MCF 10A (cell line): ENCODE data around the gene GOLGA6L2. TPM values are rescaled to one million over a fixed set of nuclear protein-coding genes. Genes with fewer than 3 reads are reported as not detected.
"Not testable (repeated sequence)": the region's sequence is repeated elsewhere in the genome, so short reads cannot be mapped to it uniquely, and the experiment has no call there.

Source experiments
- BruUV-seq: library from RNA; stranded (reverse); fragments of 400-500 nt; replicated peaks from 2 replicates; lab custom pipeline; 2021; lab: Mats Ljungman, UMichigan
- CTCF ChIA-PET: fragments of 300-600 bp; sonication (Branson Sonifier 250); formaldehyde crosslinking; extraction: SDS; loops from one replicate; lab custom pipeline; 2021; ENCODE audit warnings: antibody characterized with exemption, inconsistent platforms; lab: Yijun Ruan, JAX
- POLR2A ChIA-PET: fragments of 300-600, 350-650 bp; sonication (Branson Sonifier 250); formaldehyde crosslinking; extraction: SDS; loops from one replicate; lab custom pipeline; 2020; ENCODE audit warnings: antibody characterized with exemption, inconsistent platforms; lab: Yijun Ruan, JAX
- DNase-seq: peaks from one replicate; pipeline ENCODE4 v3.0.0-alpha.2; 2018; ENCODE audit not compliant: unreplicated experiment
- H3K27ac Mint-ChIP-seq: one replicate; pipeline ENCODE4 v1.8.0; 2022; ENCODE audit warnings: mild to moderate bottlenecking, low read depth, mixed read lengths; ENCODE audit not compliant: unreplicated experiment
- H3K27me3 Mint-ChIP-seq: one replicate; pipeline ENCODE4 v1.8.0; 2022; ENCODE audit warnings: mixed read lengths; ENCODE audit not compliant: insufficient read depth, unreplicated experiment
- H3K36me3 Mint-ChIP-seq: one replicate; pipeline ENCODE4 v1.8.0; 2022; ENCODE audit warnings: mild to moderate bottlenecking, moderate library complexity, mixed read lengths; ENCODE audit not compliant: insufficient read depth, unreplicated experiment
- H3K4me1 Mint-ChIP-seq: one replicate; pipeline ENCODE4 v1.8.0; 2022; ENCODE audit warnings: mixed read lengths; ENCODE audit not compliant: insufficient read depth, unreplicated experiment
- H3K4me3 Mint-ChIP-seq: one replicate; pipeline ENCODE4 v1.8.0; 2022; ENCODE audit warnings: mild to moderate bottlenecking, moderate library complexity, mixed read lengths; ENCODE audit not compliant: unreplicated experiment
- H3K9me3 Mint-ChIP-seq: one replicate; pipeline ENCODE4 v1.8.0; 2022; ENCODE audit warnings: mixed read lengths; ENCODE audit not compliant: unreplicated experiment
- intact Hi-C: fragments of 100-400 bp; cut with micrococcal nuclease; formaldehyde crosslinking; loops from 2 replicates; pipeline ENCODE4 v1.14.1; 2022
- total RNA-seq: library from RNA; stranded (reverse); gene quantifications from 2 replicates; pipeline ENCODE4 v1.2.3, GENCODE V29; 2022
- TF ChIP-seq, protein P1 (sequence below): fragments of 200-600 bp; IDR thresholded peaks from one replicate; pipeline ENCODE4 v1.8.0; 2022; ENCODE audit warnings: antibody characterized with exemption, mild to moderate bottlenecking; ENCODE audit not compliant: unreplicated experiment

Gene GOLGA6L2
- total RNA-seq, 1 experiment from 2014 or later = not detected

DNA sequence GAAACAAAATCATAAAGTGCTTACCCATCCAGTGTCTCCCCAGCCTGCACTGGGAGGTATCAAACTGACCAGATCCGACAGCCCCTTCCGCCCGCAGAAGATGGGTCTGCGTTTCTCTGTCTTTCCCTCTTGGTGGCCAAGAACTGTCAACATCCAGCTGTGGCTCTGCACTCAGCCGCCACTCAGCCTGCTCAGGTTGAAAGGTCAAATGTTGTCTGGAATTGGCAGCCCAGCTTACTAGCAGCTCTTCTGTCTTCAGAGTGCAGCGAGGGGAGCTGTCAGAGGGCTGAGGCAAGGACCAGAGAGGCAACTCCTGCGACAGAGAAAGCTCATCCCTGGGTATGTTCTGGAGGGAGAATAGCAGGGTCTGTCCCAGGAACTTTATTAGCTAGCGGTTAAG lies 45.4 kb downstream of the GOLGA6L2 start:
- H3K4me1 Mint-ChIP-seq = no peaks in the 10 kb centered on the region
- H3K4me3 Mint-ChIP-seq = no peak overlapping the region
- CTCF ChIA-PET = interaction anchor here (0.6 kb wide), 1 partner anchor 689 kb away, joined by 3 read pairs; no protein-coding TSS in a partner anchor
- no peaks in the 10 kb centered on the region for H3K36me3 Mint-ChIP-seq
- H3K27me3 Mint-ChIP-seq = peaks cover 43% of the 10 kb centered on the region
- no TSS peak for BruUV-seq
- TF ChIP-seq, protein P1, sequence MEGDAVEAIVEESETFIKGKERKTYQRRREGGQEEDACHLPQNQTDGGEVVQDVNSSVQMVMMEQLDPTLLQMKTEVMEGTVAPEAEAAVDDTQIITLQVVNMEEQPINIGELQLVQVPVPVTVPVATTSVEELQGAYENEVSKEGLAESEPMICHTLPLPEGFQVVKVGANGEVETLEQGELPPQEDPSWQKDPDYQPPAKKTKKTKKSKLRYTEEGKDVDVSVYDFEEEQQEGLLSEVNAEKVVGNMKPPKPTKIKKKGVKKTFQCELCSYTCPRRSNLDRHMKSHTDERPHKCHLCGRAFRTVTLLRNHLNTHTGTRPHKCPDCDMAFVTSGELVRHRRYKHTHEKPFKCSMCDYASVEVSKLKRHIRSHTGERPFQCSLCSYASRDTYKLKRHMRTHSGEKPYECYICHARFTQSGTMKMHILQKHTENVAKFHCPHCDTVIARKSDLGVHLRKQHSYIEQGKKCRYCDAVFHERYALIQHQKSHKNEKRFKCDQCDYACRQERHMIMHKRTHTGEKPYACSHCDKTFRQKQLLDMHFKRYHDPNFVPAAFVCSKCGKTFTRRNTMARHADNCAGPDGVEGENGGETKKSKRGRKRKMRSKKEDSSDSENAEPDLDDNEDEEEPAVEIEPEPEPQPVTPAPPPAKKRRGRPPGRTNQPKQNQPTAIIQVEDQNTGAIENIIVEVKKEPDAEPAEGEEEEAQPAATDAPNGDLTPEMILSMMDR = no peak
- intact Hi-C loops = no loop called here
- no peaks in the 10 kb centered on the region for H3K9me3 Mint-ChIP-seq
- POLR2A ChIA-PET = no interaction called here
- DNase-seq = no peak
- no peak overlapping the region for H3K27ac Mint-ChIP-seq

DNA sequence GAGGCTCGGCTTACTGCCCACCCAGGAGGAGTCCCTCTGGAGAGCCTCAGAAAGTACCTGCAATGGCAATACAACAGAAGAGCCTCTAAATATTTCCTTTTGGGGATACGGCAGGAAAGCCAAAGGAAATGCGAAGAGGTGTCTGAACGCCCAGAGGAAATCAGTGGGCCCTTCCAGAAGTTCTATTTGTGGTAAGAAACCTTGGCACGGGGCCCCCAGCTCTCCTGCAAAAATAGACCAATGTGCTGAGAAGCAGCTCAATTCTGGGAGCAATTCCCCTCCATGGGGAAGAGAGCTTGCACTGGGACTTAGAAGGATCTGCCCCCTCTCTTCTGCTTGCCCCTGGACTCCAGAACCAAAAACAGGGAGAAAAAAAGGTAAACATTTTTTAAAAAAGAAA lies 47.8 kb downstream of the GOLGA6L2 start:
- intact Hi-C loops, H3K4me1 Mint-ChIP-seq, H3K27ac Mint-ChIP-seq: not testable (repeated sequence)

DNA sequence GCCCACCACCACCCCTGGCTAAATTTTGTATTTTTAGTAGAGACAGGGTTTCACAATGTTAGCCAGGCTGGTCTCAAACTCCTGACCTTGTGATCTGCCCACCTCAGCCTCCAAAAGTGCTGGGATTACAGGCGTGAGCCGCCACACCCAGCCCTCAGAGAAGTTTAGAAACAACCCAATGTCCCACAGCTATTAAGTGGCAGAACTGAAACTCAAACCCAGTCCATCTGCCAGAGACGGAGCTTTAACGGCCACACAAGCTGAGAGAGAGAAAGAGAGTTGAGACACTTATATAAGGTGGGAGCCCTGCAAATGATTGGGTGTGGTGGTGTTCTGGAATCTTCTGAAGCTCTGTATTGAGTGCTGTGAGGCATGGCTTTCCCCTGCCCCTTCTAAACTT lies 48.7 kb downstream of the GOLGA6L2 start:
- H3K27ac Mint-ChIP-seq, H3K4me1 Mint-ChIP-seq, H3K36me3 Mint-ChIP-seq, BruUV-seq, POLR2A ChIA-PET, H3K9me3 Mint-ChIP-seq, CTCF ChIA-PET, H3K4me3 Mint-ChIP-seq, DNase-seq, intact Hi-C loops: not testable (repeated sequence)
- peaks cover 33% of the 10 kb centered on the region for H3K27me3 Mint-ChIP-seq

More for the DNA sequence above, 47.8 kb downstream of the GOLGA6L2 start:
- POLR2A ChIA-PET = interaction anchor here (0.7 kb wide), 1 partner anchor 10 kb away, joined by 3 read pairs; no protein-coding TSS in a partner anchor
- BruUV-seq, H3K9me3 Mint-ChIP-seq, H3K4me3 Mint-ChIP-seq, CTCF ChIA-PET, H3K36me3 Mint-ChIP-seq, DNase-seq: not testable (repeated sequence)
- H3K27me3 Mint-ChIP-seq = peaks cover 42% of the 10 kb centered on the region

DNA sequence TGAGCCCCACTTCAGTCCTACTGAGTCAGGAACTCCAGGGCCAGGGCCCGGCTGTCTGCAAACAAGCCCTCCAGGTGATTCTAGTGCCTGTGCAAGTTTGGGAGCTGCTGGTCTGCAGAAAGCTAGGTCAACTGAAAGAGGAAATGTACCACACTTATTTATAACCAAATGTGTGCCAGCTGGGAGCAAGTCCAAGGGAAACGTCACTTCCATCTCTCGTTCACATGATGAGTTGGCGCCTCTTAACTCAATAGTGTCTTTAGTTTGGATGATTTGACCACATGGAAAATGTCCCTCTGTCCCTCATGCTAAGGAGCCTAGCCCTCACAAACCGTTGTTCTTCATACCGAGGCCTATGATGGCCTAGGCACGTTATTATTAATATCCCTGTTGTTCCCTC lies 49.3 kb downstream of the GOLGA6L2 start:
- DNase-seq = no peak
- Mint-ChIP-seq H3K27ac (no peak overlapping the region), H3K27me3 (peaks cover 27% of the 10 kb centered on the region), H3K4me1 (no peaks in the 10 kb centered on the region), H3K4me3 (no peak overlapping the region), H3K9me3 (no peaks in the 10 kb centered on the region), H3K36me3 (no peaks in the 10 kb centered on the region)
- ChIA-PET POLR2A (no interaction called here), CTCF (no interaction called here)
- intact Hi-C loops = no loop called here
- BruUV-seq = no TSS peak
- TF ChIP-seq, protein P1 = no peak

DNA sequence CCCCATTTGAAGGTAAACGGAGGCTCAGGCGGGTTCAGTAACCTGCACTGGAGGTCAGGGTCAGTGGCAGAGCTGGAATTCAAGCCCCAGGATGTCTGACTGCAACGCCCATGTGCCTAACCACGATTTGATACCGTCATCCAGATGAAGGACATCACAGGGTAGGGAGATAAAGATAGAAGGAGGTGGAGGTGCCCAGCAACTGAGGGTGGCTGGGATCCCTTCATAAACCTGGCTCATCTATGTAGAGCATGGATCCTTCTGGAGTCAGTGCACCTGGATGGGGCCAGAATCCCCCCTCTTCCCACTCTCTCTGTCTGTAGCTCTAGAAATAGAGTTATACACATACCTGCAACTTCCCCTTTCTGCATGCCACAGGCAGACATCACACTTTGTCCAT lies 51.2 kb downstream of the GOLGA6L2 start:
- CTCF ChIA-PET = no interaction called here
- no TSS peak for BruUV-seq
- Mint-ChIP-seq H3K27me3 (peaks cover 8% of the 10 kb centered on the region), H3K4me3 (no peak overlapping the region), H3K4me1 (no peaks in the 10 kb centered on the region), H3K27ac (no peak overlapping the region), H3K36me3 (no peaks in the 10 kb centered on the region), H3K9me3 (no peaks in the 10 kb centered on the region)
- POLR2A ChIA-PET = no interaction called here
- intact Hi-C loops = no loop called here
- TF ChIP-seq, protein P1 = no peak
- no peak for DNase-seq
